Measurements from ENCODE around the gene C11orf52.

DNA sequence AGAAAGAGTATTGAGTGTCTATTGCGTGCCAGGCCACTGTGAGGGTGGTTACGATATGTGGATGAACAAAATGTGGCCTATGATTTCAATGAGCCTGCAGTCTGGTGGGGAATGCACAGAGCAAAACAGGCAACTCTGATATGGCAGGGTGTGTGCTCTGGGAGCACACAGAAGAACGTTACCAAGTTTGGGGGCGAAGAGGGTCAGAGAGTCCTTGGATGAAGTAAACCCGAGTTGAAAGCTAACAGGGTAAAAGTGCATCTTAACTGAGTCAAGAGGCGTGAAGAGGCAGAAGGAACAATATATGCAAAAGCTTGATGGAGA, 39.1 kb upstream of the C11orf52 start:
- no peak for TF ChIP-seq MTA3 (CRISPR knock-in tag; IDR thresholded peaks at IDR 0.05)
- no peak for TF ChIP-seq CREB1 (IDR thresholded peaks at IDR 0.05)
- no peak for TF ChIP-seq CREB1 (CRISPR knock-in tag; IDR thresholded peaks at IDR 0.05)
- no peak for TF ChIP-seq SMAD1 (CRISPR knock-in tag; IDR thresholded peaks at IDR 0.05; ENCODE audit: borderline replicate concordance, low read depth)
- TF ChIP-seq, protein P1, sequence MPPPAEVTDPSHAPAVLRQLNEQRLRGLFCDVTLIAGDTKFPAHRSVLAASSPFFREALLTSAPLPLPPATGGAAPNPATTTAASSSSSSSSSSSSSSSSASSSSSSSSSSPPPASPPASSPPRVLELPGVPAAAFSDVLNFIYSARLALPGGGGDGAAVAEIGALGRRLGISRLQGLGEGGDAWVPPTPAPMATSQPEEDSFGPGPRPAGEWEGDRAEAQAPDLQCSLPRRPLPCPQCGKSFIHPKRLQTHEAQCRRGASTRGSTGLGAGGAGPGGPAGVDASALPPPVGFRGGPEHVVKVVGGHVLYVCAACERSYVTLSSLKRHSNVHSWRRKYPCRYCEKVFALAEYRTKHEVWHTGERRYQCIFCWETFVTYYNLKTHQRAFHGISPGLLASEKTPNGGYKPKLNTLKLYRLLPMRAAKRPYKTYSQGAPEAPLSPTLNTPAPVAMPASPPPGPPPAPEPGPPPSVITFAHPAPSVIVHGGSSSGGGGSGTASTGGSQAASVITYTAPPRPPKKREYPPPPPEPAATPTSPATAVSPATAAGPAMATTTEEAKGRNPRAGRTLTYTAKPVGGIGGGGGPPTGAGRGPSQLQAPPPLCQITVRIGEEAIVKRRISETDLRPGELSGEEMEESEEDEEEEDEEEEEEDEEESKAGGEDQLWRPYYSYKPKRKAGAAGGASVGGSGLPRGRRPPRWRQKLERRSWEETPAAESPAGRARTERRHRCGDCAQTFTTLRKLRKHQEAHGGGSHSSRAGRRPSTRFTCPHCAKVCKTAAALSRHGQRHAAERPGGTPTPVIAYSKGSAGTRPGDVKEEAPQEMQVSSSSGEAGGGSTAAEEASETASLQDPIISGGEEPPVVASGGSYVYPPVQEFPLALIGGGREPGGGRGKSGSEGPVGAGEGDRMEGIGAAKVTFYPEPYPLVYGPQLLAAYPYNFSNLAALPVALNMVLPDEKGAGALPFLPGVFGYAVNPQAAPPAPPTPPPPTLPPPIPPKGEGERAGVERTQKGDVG (CRISPR knock-in tag; IDR thresholded peaks at IDR 0.05; ENCODE audit: borderline replicate concordance), result no peak
- no peak for TF ChIP-seq RAD21 (CRISPR knock-in tag; IDR thresholded peaks at IDR 0.05)
- TF ChIP-seq, protein P2, sequence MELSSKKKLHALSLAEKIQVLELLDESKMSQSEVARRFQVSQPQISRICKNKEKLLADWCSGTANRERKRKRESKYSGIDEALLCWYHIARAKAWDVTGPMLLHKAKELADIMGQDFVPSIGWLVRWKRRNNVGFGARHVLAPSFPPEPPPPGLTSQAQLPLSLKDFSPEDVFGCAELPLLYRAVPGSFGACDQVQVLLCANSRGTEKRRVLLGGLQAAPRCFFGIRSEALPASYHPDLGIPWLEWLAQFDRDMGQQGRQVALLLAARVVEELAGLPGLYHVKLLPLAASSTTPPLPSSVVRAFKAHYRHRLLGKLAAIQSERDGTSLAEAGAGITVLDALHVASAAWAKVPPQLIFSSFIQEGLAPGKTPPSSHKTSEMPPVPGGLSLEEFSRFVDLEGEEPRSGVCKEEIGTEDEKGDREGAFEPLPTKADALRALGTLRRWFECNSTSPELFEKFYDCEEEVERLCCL (CRISPR knock-in tag; IDR thresholded peaks at IDR 0.05; ENCODE audit: borderline replicate concordance), result no peak
- no peak for TF ChIP-seq ZZZ3 (CRISPR knock-in tag; IDR thresholded peaks at IDR 0.05; ENCODE audit: borderline replicate concordance)
- no peak for TF ChIP-seq FLYWCH1 (CRISPR knock-in tag; IDR thresholded peaks at IDR 0.05)
- TF ChIP-seq, protein P3, sequence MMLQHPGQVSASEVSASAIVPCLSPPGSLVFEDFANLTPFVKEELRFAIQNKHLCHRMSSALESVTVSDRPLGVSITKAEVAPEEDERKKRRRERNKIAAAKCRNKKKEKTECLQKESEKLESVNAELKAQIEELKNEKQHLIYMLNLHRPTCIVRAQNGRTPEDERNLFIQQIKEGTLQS (CRISPR knock-in tag; IDR thresholded peaks at IDR 0.05), result no peak
- TF ChIP-seq BRCA1 (CRISPR knock-in tag; IDR thresholded peaks at IDR 0.05), result no peak
- TF ChIP-seq, protein P4, sequence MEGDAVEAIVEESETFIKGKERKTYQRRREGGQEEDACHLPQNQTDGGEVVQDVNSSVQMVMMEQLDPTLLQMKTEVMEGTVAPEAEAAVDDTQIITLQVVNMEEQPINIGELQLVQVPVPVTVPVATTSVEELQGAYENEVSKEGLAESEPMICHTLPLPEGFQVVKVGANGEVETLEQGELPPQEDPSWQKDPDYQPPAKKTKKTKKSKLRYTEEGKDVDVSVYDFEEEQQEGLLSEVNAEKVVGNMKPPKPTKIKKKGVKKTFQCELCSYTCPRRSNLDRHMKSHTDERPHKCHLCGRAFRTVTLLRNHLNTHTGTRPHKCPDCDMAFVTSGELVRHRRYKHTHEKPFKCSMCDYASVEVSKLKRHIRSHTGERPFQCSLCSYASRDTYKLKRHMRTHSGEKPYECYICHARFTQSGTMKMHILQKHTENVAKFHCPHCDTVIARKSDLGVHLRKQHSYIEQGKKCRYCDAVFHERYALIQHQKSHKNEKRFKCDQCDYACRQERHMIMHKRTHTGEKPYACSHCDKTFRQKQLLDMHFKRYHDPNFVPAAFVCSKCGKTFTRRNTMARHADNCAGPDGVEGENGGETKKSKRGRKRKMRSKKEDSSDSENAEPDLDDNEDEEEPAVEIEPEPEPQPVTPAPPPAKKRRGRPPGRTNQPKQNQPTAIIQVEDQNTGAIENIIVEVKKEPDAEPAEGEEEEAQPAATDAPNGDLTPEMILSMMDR (CRISPR knock-in tag; IDR thresholded peaks at IDR 0.05), result no peak
- TF ChIP-seq CAMTA2 (CRISPR knock-in tag; IDR thresholded peaks at IDR 0.05; ENCODE audit: borderline replicate concordance), result no peak
- no peak for TF ChIP-seq MTF2 (CRISPR knock-in tag; IDR thresholded peaks at IDR 0.05; ENCODE audit: borderline replicate concordance)
- TF ChIP-seq, protein P5, sequence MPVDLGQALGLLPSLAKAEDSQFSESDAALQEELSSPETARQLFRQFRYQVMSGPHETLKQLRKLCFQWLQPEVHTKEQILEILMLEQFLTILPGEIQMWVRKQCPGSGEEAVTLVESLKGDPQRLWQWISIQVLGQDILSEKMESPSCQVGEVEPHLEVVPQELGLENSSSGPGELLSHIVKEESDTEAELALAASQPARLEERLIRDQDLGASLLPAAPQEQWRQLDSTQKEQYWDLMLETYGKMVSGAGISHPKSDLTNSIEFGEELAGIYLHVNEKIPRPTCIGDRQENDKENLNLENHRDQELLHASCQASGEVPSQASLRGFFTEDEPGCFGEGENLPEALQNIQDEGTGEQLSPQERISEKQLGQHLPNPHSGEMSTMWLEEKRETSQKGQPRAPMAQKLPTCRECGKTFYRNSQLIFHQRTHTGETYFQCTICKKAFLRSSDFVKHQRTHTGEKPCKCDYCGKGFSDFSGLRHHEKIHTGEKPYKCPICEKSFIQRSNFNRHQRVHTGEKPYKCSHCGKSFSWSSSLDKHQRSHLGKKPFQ (CRISPR knock-in tag; IDR thresholded peaks at IDR 0.05; ENCODE audit: insufficient replicate concordance), result no peak
